Adrenal gland (tissue), 5 donors: Measurements from ENCODE around the gene EPRS1.

Experiments
- POLR2A ChIP-seq, 2 donors: fragments of 450-650 bp; IDR thresholded peaks; one replicate each; pipeline ENCODE4 v1.6.1; 2017; ENCODE audit warnings: antibody characterized with exemption in 2 of 2, mild to moderate bottlenecking in 2 of 2, moderate library complexity in 1 of 2
- TF ChIP-seq, protein P1 (sequence below), 6 experiments: fragments of 450-650 bp in 4 of 6; fragments of 200-600 bp in 2 of 6; sonication (generic) in 1 of 6; IDR thresholded peaks; 1 replicate in 5 of 6; 2 replicates in 1 of 6; pipeline versions ENCODE4 v1.5.1 to v1.8.0; 2016 to 2021; ENCODE audit warnings: antibody characterized with exemption in 6 of 6, mild to moderate bottlenecking in 2 of 6, moderate library complexity in 1 of 6
- donor health status: DM: no; HTN: no; CAD: no.

DNA sequence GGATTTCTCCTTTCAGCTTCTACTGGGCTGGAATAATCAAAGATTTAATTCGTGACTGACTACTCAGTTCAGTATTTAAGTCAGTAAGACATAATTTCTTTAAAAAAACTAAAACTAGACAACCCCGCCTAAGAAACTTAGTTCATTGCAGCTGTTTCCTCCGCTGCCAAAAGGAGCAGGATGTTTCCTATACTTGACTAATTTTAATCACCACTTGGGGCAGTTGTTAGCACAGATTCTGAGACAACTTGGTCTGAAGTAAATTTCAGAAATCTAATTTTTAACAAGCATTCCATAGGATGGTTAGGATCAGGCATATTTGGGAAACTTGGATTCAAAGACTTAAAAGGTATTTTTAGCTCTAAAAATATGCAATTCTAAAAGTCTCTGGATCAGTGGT, 34.0 kb downstream of the EPRS1 start:
- TF ChIP-seq, protein P1, sequence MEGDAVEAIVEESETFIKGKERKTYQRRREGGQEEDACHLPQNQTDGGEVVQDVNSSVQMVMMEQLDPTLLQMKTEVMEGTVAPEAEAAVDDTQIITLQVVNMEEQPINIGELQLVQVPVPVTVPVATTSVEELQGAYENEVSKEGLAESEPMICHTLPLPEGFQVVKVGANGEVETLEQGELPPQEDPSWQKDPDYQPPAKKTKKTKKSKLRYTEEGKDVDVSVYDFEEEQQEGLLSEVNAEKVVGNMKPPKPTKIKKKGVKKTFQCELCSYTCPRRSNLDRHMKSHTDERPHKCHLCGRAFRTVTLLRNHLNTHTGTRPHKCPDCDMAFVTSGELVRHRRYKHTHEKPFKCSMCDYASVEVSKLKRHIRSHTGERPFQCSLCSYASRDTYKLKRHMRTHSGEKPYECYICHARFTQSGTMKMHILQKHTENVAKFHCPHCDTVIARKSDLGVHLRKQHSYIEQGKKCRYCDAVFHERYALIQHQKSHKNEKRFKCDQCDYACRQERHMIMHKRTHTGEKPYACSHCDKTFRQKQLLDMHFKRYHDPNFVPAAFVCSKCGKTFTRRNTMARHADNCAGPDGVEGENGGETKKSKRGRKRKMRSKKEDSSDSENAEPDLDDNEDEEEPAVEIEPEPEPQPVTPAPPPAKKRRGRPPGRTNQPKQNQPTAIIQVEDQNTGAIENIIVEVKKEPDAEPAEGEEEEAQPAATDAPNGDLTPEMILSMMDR (IDR thresholded peaks at IDR 0.05), result no peak
- TF ChIP-seq POLR2A (IDR thresholded peaks at IDR 0.05), result no peak
